ENCODE data around the gene ZXDC.
A peak's percentile ranks its signal among the peaks of the same experiment; 100 is the strongest.

ZXDC gene

GRCh38 chr3:126389112-126389793 is 86.4 kb downstream of the ZXDC start:
- TF ChIP-seq, protein P1, sequence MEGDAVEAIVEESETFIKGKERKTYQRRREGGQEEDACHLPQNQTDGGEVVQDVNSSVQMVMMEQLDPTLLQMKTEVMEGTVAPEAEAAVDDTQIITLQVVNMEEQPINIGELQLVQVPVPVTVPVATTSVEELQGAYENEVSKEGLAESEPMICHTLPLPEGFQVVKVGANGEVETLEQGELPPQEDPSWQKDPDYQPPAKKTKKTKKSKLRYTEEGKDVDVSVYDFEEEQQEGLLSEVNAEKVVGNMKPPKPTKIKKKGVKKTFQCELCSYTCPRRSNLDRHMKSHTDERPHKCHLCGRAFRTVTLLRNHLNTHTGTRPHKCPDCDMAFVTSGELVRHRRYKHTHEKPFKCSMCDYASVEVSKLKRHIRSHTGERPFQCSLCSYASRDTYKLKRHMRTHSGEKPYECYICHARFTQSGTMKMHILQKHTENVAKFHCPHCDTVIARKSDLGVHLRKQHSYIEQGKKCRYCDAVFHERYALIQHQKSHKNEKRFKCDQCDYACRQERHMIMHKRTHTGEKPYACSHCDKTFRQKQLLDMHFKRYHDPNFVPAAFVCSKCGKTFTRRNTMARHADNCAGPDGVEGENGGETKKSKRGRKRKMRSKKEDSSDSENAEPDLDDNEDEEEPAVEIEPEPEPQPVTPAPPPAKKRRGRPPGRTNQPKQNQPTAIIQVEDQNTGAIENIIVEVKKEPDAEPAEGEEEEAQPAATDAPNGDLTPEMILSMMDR (IDR thresholded peaks at IDR 0.05; ENCODE audit: borderline replicate concordance, insufficient read depth, low read depth, low read length), result peak; percentile 92
- H3K4me3 ChIP-seq (ENCODE audit: low read depth, low read length), result no peak overlapping the region

All from GM12875 (cell line).